Right renal pelvis (tissue), 4 donors: Measurements from ENCODE around the gene NOLC1. TPM values are rescaled to one million over a fixed set of nuclear protein-coding genes. Genes with fewer than 3 reads are reported as not detected.

Experiments
- DNase-seq, 4 donors: peaks; one replicate each; pipeline ENCODE4 v3.0.0-alpha.2; 2013; ENCODE audit warnings: low read depth in 4 of 4, low spot score in 3 of 4, missing footprints in 1 of 4
- polyA plus RNA-seq, 4 donors: library from polyadenylated mRNA; unstranded; fragments of 120-200 nt; gene quantifications; one replicate each; pipeline ENCODE4 v1.2.1, GENCODE V29; 2013; ENCODE audit not compliant: insufficient read length in 4 of 4

NOLC1 gene
- 100 to 1,000 TPM in 2 of 4 donors, 10 to 100 TPM in 2; 92.7 to 105 (median 97.3) TPM for polyA plus RNA-seq

DNA sequence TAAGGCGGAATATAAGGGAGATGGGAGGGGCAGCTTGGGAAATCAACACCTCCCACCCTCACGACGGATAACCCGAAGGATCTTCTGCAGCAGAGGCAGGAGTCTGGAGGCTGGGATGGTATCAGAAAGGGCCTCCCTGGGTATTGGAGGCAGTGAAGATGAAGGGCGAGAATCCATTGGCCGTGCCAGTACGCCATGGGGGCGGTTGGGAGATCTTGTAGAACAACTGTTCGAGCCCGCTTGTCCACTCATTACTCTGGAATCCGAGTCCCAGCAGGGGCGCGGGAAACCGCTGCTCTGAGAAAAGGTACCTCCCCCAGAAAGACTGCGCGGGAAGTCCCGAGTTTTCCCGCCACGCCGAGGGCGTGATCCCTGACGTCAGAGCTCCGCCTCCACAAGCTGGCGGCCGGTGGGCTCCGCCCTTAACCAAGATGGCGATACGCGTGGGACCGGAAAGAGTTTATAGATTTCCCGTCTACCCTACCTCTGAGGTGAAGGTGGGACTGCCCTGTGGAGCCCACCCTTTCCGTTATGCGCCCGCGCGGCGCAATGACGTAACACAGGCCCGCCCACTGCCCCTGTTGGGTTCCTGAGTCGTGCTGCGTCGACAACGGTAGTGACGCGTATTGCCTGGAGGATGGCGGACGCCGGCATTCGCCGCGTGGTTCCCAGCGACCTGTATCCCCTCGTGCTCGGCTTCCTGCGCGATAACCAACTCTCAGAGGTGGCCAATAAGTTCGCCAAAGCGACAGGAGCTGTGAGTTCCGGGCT is at the start of gene NOLC1:
Gene NOLC1 (plus strand): TSS at position 616 of the 771 bp plus-strand sequence. CDS start 22 bp downstream, at position 638.
- DNase-seq, result peak; percentile 95 to 98 (median 97)

DNA sequence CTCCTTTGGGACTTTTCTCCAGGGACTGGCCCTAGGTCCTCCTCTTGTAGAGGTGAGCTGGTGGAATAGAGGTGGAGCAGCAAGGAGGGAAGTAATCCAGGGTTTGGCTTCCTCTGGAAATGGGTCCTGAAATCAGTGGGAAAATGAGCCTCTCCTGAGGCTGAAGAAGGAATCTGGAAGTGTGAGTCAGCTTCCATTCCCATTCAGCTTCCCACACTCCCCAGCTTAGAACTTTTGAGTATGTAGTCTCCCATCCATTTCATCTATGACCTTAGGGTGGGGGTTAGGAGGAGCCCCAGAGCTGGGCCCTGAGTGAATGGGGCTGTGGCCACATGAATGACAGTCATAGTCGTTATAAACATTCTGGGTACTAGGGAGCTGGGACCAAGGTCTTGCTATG is 49.8 kb upstream of the NOLC1 start:
- no peak for DNase-seq

DNA sequence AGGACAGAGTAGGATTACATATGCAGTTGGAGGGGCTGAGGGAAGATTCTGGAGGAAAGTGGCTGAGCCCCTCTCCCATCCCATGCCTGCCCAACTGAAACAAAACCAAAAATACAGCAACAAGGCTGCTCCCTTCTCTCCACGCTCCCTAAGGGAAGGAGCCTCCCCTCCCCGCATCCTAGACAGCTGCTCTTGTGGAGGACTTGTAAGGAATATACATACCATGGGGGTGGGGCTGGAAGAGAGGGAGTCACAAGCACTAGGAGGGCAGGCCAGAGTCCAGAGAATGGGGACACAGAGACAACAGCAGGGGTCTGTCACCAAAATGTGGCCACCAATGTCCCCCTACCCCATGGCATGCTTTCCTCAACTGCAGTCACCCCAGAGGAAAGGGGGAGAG is 45.2 kb upstream of the NOLC1 start:
- DNase-seq, result no peak

DNA sequence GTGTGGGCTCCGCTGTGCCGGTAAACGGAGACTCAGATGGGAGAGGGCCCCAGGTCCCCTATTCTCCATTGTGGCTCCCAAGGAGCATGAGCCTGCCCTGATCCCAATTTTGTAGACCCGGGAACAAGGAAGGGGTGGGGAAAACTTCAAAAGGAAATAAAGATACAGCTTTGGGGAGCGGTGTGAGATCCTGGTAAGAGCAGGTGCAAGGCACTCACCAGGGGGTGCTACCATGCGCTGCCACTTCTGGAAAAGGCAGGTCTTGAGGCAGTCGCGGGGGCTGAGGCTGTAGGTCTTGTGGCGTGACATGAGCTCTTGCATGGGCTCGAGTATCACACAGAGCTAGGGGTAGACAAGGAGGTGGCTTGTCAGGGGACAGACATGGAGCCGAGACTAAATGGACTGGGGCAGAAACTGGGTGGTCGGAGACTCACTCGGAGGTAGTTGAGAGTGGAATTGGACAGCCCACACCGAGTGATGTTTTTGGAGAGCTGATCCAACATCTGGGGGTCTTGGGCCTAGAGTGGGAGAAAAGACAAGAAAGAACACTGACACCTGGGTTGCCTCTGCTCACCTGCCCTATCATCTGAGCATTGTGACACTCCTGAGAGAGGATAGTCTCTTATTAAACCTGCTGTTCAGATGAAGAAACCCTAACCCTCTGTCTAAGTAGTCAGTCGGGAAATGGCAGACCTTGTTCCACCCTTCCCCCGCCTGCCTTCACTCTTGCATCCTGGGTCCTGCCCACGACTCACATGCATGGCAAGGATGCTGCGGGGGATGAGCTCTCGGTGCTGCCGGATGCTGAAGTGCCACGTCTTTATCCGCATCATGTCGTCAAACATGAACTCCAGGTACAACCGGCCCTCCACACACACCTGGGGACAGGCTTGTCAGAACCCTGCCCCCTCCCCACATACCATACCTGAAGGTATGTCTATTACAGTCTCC is 42.7 kb upstream of the NOLC1 start:
- DNase-seq, result no peak

DNA sequence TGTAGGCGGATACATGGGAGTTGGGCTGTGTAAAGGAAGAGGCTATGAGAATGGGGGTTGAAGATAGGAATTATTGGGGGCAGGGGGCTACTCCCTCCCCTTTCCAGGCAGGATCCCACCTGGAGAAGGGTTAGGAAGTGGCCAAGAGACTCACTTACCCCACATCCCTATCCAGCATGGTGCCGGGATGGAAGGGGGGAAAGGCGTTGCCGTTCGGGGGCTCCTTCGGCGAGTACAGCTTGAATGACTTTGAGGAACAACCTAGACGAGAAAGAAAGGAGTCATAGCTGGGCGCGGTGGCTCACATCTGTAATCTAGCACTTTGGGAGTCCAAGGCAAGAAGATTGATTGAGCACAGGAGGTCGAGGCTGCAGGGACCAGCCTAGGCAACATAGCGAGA is 40.9 kb upstream of the NOLC1 start:
- DNase-seq, result no peak

DNA sequence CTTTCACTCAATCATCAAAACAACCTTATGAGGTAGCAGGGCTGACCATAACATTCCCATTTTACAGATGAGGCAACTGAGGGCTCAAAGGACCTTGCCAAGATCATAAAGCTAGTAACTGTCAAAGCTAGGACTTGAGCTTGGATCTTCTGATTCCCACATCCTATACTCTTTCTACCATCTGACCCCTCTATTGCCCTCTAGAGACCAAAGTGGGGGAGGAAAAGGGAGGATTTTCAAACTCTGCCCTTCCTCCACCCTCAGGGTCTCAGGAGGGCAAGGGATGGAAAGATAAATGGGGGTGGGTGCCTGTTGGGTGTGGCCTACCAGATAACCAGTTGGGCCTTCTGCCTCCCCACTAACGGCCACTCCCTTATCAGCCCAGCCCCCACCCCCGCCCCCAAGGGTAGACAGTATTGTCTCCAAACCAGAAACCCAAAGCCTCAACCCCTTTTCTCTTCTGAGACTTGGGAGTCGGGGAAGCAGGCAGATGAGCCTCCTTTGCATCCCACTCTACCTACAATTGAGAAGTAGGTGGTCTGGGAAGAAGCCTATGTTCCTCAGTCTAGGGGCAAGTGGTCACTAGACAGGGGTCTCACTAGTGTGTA is 39.9 kb upstream of the NOLC1 start:
- no peak for DNase-seq

DNA sequence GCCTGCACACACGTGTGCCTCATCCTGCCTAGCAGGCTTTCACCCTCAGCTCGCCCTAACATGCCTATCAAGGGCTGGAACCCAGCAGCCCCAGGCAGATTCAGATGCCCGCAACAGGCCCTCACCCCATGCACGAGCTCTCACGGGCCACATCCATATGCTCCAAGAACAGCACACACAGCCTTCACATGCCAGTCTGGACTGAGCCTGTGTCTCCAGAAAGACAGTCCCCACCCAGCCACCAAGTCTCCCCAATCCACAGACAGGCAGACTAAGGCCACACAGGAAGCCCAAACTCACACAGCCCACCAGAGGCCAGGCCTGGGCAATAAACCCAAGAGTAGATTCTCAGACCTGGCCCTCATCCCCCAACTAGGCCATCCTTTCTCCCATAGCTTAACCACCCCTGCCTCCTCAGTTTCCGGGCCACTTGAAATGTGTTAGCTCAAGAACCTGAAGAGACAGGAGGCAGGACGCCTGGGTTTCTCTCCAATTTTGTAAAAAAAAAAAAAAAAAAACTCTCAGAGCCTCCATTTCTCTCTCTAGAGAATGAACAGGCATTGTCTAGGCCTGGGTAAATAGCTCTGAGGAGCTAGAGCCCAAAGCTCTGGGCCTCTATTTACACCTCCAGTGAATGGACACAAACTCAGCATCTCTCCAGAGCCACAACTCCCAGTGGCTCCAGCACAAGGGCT is 38.8 kb upstream of the NOLC1 start:
- DNase-seq, result no peak

DNA sequence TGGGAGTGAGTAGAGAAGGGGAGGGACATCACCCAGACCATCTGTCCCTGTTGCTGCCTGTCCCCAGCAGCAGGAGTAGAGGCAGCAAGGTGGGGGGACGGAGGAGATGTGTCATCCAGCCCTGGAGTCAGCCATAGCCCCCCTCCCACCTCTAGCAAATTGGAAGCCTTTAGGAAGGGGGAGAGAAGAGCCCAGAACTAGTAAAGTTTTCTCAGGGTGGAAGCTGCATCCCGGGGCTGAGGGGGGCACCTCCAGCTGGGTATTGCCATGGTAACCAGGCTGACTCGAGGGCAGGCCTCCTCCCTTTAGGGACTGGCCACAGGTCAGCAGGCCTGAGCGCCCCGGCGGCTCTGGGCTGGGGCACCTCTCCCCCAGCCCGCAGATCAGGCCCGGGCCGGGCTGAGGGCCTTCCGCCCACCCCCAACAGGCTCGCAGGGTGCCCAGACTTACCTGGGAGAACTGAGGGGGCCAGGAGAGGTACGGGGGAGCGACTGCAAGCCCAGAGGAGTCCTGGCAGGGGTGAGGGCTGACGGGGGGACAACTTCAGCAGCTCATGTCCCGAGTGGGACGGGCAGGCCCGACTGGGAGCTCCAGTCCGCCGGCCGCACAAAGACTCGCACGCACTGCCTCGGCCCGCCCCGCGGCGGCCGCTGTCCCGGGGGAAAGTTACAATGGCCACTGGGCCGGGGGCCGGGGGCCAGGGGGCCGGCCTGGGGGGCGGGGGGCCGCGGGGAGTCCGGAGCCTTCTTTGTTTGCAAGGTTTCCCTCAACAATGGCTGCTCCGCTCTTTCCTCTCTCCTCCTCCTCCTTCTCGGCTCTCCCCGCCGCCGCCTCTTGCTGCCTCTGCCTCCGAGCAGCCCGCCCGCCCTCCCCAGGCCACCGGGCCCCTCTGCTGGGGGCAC is 38.0 kb upstream of the NOLC1 start:
- DNase-seq, result no peak

DNA sequence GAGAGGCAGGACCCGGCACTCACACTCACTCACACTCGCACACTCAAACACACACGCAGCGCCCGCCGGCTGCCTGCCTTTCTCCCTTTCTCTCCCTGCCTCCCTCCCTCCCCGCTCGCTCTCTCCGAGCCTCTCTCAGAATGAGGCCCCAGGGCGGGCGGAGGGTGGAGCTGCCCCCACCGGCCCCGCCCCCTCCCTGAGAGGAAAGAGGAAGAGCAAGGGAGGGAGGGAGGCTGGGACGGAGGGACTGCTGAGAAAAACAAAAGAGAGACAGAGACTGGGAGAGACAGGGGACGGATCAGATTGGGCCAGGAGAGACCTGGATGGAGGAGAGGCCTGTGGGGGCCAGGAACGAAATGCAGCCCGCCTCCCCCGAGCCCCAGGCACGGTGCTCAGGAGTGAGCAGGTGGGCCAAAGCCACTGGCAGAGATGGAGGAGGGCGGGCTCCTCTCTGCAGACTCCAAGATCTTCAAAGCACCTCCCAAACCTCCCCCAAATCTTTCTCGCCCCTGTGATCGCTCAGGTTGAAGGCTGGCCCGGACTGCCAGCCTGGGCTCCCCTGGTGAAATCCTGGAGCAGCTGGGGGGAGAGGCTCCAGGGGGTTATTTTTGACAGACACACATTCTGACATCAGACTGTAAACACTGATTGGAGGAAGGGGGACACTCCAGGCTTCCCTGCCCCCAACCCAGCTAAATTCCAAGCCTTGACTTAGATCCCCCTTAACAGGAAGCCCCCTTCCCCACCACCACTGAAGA is 37.1 kb upstream of the NOLC1 start:
- peak in 3 of 4 donors; percentile 78 to 87 (median 86) for DNase-seq

DNA sequence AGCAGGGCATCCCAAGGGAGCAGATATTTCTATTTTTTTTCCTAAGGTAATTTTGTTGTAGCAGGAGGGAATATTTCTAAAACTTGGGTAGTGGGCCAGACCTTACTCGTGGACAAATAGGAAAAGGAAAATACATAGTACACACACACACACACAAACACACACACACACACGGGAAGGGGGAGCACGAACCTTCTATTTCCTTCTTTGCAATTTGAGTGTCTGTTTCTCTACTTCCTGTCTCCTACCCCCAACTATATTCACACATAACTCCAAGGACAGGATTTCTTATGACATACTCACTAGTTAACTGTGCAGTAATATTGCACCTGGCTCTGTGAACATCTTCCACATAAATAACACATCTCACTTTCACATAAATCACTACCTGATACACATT is 36.4 kb upstream of the NOLC1 start:
- DNase-seq, result no peak

DNA sequence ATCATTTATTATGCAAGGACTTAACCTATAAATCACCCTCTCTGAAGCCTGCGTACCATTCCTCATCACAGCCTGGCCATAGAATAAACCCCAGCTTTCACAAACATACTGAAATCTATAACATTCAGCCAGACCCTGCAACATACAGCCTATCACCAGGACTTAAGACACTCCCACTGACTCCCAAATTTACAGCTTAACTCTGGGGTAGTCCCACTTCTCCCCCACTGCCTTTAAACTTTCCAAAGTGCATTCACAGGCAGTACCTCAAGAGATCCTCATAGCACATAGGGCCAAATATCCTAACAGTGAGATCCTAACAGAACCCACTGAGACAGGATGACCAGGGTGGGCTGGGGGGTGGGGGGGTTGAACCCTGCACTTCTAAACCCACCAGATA is 35.5 kb upstream of the NOLC1 start:
- DNase-seq, result no peak

DNA sequence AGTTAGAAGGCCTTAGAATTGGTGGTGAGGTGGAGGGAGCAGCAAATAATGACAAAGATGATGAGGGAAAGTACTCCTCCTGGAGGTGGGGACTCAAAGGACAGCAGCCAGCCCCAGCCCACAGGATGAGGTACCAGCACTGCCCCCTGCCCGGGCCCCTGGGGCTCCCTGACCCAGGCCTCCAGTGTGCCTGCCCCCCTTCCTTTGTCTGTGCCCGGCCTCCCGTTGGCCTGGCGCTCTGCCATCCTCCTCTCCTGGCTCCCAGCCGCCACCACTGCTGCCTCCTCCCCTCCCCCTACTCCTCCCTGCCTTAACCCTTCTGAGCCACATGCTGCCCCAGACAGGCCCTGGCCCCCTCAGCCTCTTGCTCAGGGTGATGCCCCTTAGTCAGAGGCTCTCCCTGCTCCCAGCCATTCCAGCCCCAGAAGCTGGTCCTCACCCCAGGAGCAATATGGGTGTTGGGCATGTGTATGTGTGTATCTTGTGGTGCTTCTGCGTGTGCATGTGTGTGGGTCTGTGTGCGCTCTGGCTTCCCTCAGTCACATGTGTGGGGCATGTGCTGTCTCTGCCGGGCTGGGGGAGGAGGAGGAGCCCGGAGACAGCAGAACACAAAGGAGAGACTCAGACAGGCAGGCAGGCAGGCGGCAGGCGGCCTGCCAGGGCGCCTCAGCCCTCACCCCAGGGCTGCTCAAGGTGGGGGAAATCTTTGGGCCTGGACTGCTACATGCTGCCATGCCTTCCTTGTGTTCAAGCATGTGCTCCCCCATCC is 34.6 kb upstream of the NOLC1 start:
- peak in 1 of 4 donors; percentile 55 for DNase-seq

DNA sequence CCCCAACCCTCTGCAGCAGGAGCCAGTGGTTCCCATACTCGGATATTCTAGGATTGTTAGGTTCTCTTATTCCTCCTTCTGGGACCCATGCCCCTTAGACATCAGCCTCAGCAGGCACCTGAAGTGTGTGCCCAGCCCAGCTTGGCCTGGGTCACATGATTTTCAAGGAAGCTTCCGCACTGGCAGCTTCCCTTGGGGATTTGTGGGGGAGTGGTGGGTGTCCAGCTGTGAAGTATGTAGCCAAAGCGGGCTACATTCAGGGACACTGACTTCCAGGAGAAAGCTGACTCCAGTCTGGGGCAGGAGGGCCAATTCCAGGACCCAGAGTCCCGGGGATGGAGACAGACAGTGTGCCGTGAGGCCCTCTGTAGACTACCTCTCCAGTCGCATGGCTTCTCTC is 33.3 kb upstream of the NOLC1 start:
- peak in 1 of 4 donors; percentile 55 for DNase-seq

DNA sequence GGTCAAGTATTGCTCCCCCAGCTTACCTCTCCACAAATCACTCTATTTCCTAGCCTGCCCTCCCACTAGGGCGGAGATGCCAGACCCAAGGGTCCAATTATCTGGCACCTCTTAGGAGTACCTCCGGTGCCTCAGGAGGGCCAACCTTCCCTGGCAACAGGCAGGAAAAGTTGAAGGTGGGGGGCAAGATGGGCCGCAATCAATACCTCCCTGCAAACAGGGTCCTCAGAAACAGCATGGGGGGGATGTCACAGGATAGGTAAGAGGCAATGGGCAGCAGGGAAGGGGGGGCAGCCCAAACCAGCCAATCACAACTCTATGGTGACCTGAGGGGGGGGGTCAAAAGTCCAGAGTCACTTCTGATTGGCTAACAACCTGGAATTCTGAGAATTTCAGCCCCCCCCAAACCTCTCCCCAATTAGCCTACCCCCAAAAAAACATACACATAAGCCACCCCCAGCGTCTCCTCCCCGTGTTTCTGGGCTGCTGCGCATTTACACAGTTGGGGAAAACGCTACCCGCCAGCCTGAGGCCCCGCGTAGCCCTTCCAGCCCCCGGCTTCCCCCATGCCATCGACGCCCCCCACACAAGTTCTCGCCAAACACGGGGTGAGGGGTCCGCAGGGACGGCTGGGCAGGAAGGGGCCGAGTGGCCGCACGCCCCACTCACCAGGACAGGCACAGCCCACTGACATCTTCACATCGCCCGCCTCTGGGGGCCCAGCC is 32.6 kb upstream of the NOLC1 start:
- no peak for DNase-seq

DNA sequence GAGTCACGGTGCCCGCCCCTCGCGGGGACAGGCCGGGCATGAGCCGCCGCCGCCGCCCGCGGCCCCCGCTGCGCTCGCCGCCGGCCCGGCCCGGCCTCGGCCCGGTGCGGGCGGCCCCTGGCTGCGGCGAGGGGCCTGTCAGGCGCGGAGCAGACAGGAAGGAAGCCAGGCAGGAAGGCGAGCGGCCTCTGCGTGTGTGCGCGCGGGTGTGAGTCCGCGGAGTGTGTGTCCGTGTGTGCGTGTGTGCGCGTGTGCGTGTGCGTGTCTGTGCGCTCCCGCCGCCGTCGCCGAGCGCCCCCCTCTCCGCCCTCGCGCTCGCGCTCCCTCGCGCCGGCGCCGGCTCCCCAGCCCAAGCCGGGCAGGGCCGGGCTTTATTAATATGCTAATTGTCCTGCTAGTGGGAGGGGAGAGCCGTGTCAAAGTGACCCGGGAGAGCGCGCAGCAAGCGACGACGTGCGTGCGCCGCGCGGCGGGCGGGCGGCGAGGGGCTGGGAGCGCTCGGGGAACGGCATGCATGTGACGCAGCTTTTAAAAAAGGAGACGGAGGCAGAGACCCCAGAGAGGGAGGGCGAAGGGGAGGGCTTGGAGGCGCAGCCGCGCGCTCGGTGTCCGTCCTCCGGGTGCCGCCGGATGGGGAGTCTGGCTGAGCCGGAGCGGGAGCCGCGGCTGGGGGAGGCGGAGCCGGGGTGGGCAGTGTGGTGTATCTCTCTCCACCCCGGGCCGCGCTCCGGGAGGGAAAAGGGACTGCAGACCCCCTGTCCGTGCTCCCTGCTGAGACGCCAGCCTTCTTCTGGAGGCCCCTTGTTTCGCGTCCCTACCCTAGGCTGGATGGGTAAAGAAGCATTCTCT is 31.8 kb upstream of the NOLC1 start, which contains the start of gene LDB1:
Gene LDB1 (minus strand): TSS at position 227 of the 849 bp plus-strand sequence. CDS start 258 bp downstream, outside the sequence.
- DNase-seq, result peak in 3 of 4 donors; percentile 76 to 79 (median 78)
